GM18505 (cell line): ENCODE results near the gene TTC33.
"Not testable (repeated sequence)": the region's sequence is repeated elsewhere in the genome, so short reads cannot be mapped to it uniquely, and the experiment has no call there.

Source experiments
- ATAC-seq: cut with Tn5 transposase; IDR thresholded peaks from one replicate; pipeline ENCODE4 v1.9.1; 2021; ENCODE audit not compliant: unreplicated experiment
- POLR2A ChIP-seq: IDR thresholded peaks from 4 replicates; pipeline ENCODE4 v1.6.1; 2011; ENCODE audit warnings: borderline replicate concordance; ENCODE audit not compliant: insufficient read depth, insufficient read length; ENCODE audit errors: extremely low read depth

TTC33 gene

GRCh38 chr5:40720069-40720468 is 35.7 kb downstream of the TTC33 start:
- ATAC-seq, result no peak
- TF ChIP-seq POLR2A, result no peak

GRCh38 chr5:40717281-40717680 is 38.5 kb downstream of the TTC33 start:
- no peak for TF ChIP-seq POLR2A
- ATAC-seq, result no peak

GRCh38 chr5:40716590-40716989 is 39.2 kb downstream of the TTC33 start:
- TF ChIP-seq POLR2A, result no peak
- no peak for ATAC-seq

GRCh38 chr5:40716000-40716399 is 39.8 kb downstream of the TTC33 start:
- ATAC-seq, result no peak
- TF ChIP-seq POLR2A, result no peak

GRCh38 chr5:40714001-40714400 is 41.8 kb downstream of the TTC33 start:
- no peak for ATAC-seq
- no peak for TF ChIP-seq POLR2A

- ATAC-seq, result not testable (repeated sequence)
Observed at GRCh38 chr5:40710575-40710974, 45.2 kb downstream of the TTC33 start.

- ATAC-seq, result not testable (repeated sequence)
Observed at GRCh38 chr5:40705484-40705883, 50.3 kb downstream of the TTC33 start.

- ATAC-seq, result not testable (repeated sequence)
Observed at GRCh38 chr5:40702027-40702426, 53.7 kb downstream of the TTC33 start.

- ATAC-seq, result no peak
- no peak for TF ChIP-seq POLR2A
Observed at GRCh38 chr5:40700116-40700782, 55.5 kb downstream of the TTC33 start.

GRCh38 chr5:40694433-40694832 is 61.3 kb downstream of the TTC33 start:
- TF ChIP-seq POLR2A, result no peak
- ATAC-seq, result no peak

GRCh38 chr5:40691894-40692293 is 63.9 kb downstream of the TTC33 start:
- no peak for TF ChIP-seq POLR2A
- ATAC-seq, result no peak

- TF ChIP-seq POLR2A, result no peak
- ATAC-seq, result no peak
Observed at GRCh38 chr5:40690267-40690666, 65.5 kb downstream of the TTC33 start.

GRCh38 chr5:40689438-40689837 is 66.3 kb downstream of the TTC33 start:
- no peak for TF ChIP-seq POLR2A
- ATAC-seq, result peak; percentile 52

GRCh38 chr5:40688996-40689395 is 66.8 kb downstream of the TTC33 start:
- no peak for ATAC-seq
- no peak for TF ChIP-seq POLR2A

GRCh38 chr5:40688127-40688761 is 67.5 kb downstream of the TTC33 start:
- no peak for TF ChIP-seq POLR2A
- ATAC-seq, result peak; percentile 85

- ATAC-seq, result no peak
- TF ChIP-seq POLR2A, result no peak
Observed at GRCh38 chr5:40687321-40687720, 68.4 kb downstream of the TTC33 start.
